Colonic mucosa (tissue), 4 donors: Measurements from ENCODE around the gene GNPAT. TPM values are rescaled to one million over a fixed set of nuclear protein-coding genes. Genes with fewer than 3 reads are reported as not detected.

ENCODE experiments used
- DNase-seq: peaks from one replicate; pipeline ENCODE4 v3.0.0-alpha.2; 2020
- H3K27ac ChIP-seq: fragments of 200-600 bp; one replicate; pipeline ENCODE4 v1.8.0; 2021
- H3K27me3 ChIP-seq: fragments of 200-600 bp; one replicate; pipeline ENCODE4 v1.8.0; 2021
- H3K36me3 ChIP-seq: fragments of 200-600 bp; one replicate; pipeline ENCODE4 v1.8.0; 2021
- H3K4me1 ChIP-seq: fragments of 200-600 bp; one replicate; pipeline ENCODE4 v1.8.0; 2021; ENCODE audit warnings: mild to moderate bottlenecking
- H3K4me3 ChIP-seq: fragments of 200-600 bp; one replicate; pipeline ENCODE4 v1.8.0; 2021
- H3K9ac ChIP-seq, 2 donors: one replicate each; pipeline ENCODE4 v1.7.0; 2013; ENCODE audit warnings: control low read depth in 2 of 2, low read depth in 2 of 2, low read length in 2 of 2
- H3K9me3 ChIP-seq: fragments of 200-600 bp; one replicate; pipeline ENCODE4 v1.8.0; 2021
- CTCF ChIP-seq: fragments of 200-600 bp; IDR thresholded peaks from one replicate; pipeline ENCODE4 v1.8.0; 2022; ENCODE audit warnings: antibody characterized with exemption, mild to moderate bottlenecking
- intact Hi-C: fragments of 100-400 bp; cut with DNase I; formaldehyde crosslinking; loops from one replicate; pipeline ENCODE4 v1.14.1; 2022
- total RNA-seq, 2 donors: library from RNA; stranded (reverse); fragmentation: NEBNext Ultra II Directional in 1 of 2; extraction: Animal tissue kit (Norgen Biotek cat#: 25700) in 1 of 2; gene quantifications; one replicate each; pipeline ENCODE4 v1.2.1, GENCODE V29; 2021
- donor health status: healthy.
- donor health status: DM: no; HTN: no; CAD: no.
- donor health status: DM: no; HTN: no; CAD: no.

Gene GNPAT
- total RNA-seq, 2 donors from 2014 or later, result 34.9 to 40.5 TPM

DNA sequence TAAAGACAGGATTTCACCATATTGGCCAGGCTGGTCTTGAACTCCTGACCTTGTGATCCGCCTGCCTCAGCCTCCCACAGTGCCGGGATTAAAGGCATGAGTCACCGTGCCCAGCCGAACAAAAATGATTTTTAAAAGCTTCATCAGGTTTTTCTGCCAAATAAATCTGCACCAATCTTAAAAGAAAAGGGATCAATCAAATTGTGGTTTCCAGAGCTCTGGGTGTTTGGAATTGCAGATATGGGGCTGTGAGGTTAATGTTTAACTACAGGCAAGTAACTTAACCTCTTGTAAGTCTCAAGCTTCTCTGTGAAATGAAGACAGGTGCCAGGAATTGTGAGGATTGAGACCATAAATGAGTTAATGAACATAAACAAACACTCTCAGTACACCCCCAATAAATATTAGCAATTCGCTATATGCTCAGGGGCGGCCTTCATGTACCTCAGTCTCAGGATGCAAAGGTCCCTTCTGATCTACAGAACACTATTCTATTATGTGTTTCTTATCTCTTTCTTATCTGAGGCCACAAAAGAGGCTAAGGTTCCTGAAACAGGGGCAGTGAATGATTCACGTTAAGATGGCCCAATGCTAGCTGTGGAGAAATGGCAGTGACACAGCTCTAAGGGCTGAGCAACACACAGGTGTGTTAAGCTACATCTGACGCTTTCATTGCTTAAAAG lies 7.1 kb upstream of the GNPAT start:
- no peaks in the 10 kb centered on the region for H3K27me3 ChIP-seq
- no peaks in the 10 kb centered on the region for H3K36me3 ChIP-seq
- peaks cover 21% of the 10 kb centered on the region for H3K4me1 ChIP-seq
- H3K27ac ChIP-seq, result peak overlapping the region; percentile 78
- no peak for TF ChIP-seq CTCF
- H3K9me3 ChIP-seq, result no peaks in the 10 kb centered on the region
- no peak overlapping the region for H3K4me3 ChIP-seq
- intact Hi-C loops, result no loop called here
- peak overlapping the region in 1 of 2 donors; percentile 30 for H3K9ac ChIP-seq
- DNase-seq, result peak; percentile 56

GRCh38 chr1:231234506-231234905 lies 6.5 kb upstream of the GNPAT start:
- Histone ChIP-seq H3K36me3 (no peaks in the 10 kb centered on the region), H3K4me3 (no peak overlapping the region), H3K4me1 (peaks cover 21% of the 10 kb centered on the region), H3K27ac (peak overlapping the region; percentile 78), H3K27me3 (no peaks in the 10 kb centered on the region), H3K9me3 (no peaks in the 10 kb centered on the region), H3K9ac (peak overlapping the region in 1 of 2 donors; percentile 30)
- no peak for DNase-seq
- intact Hi-C loops, result no loop called here
- no peak for TF ChIP-seq CTCF

DNA sequence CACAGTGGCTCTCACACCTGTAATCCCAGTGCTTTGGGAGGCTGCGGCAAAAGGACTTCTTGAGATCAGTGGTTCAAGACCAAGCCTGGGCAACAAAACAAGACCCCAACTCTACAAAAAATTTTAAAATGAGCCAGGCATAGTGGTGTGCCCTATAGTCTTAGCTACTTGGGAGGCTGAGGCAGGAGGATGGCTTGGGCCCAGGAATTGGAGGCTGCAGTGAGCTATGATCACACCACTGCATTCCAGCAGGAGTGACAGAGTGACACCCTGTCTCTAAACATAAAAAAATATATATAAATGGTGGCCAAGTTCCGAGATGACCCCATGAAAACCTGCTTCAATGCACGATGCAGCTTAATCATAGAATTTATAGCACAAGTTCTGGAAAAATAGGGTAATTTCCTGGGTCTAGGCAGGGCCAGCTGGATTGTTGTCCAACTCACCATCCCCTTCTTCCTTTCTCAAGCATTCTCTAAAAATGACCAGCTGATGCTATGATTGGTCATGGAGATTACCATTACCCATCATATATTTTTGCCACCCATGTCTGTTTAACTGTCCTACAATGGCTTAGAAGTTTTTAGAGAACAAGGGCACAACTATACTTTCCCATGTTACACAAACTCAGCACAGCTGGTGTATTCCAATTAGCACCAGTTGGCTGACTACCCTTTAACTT lies 5.3 kb upstream of the GNPAT start:
- Histone ChIP-seq H3K36me3 (no peaks in the 10 kb centered on the region), H3K27me3 (no peaks in the 10 kb centered on the region), H3K27ac (peak overlapping the region; percentile 72), H3K4me3 (no peak overlapping the region), H3K4me1 (peaks cover 25% of the 10 kb centered on the region), H3K9me3 (no peaks in the 10 kb centered on the region), H3K9ac (peak overlapping the region in 1 of 2 donors; percentile 7)
- intact Hi-C loops, result loop anchor here (2.0 kb wide), 1 partner anchor 23 kb away; no protein-coding TSS in a partner anchor
- TF ChIP-seq CTCF, result no peak
- no peak for DNase-seq

DNA sequence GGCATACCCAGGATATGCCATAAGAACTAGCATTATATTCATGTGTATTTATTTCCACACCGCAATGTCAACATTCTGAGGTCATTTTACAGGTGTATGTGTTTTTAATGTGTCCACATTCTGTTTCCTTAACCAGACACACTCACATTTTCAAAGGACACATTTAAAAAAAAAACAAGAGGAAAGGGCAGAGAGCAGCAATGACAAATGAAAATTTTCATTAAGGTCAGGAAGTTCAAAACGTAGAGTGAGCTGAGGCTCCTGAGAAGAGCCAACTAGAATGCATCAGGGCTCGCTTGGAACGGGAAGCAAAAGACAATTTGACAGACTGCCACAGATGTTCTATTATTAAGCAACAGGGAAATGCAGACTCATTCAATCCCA lies 4.8 kb upstream of the GNPAT start:
- no peak for DNase-seq
- TF ChIP-seq CTCF, result no peak
- Histone ChIP-seq H3K27ac (peak overlapping the region; percentile 72), H3K4me3 (no peak overlapping the region), H3K9ac (peak overlapping the region in 1 of 2 donors; percentile 7), H3K36me3 (no peaks in the 10 kb centered on the region), H3K27me3 (no peaks in the 10 kb centered on the region), H3K9me3 (no peaks in the 10 kb centered on the region), H3K4me1 (peaks cover 25% of the 10 kb centered on the region)
- intact Hi-C loops, result loop anchor here (2.0 kb wide), 1 partner anchor 23 kb away; no protein-coding TSS in a partner anchor

- H3K9me3 ChIP-seq, result no peaks in the 10 kb centered on the region
- H3K27me3 ChIP-seq, result no peaks in the 10 kb centered on the region
- DNase-seq, result no peak
- intact Hi-C loops, result loop anchor here (2.0 kb wide), 1 partner anchor 24 kb away; no protein-coding TSS in a partner anchor
- no peak overlapping the region for H3K9ac ChIP-seq
- peak overlapping the region; percentile 54 for H3K27ac ChIP-seq
- H3K4me3 ChIP-seq, result no peak overlapping the region
- no peak for TF ChIP-seq CTCF
- peaks cover 25% of the 10 kb centered on the region for H3K4me1 ChIP-seq
- no peaks in the 10 kb centered on the region for H3K36me3 ChIP-seq
Observed at GRCh38 chr1:231236938-231237337, 4.1 kb upstream of the GNPAT start.
